Lung (tissue), 12 donors: ENCODE measurements around the gene SPAG9. TPM values are rescaled to one million over a fixed set of nuclear protein-coding genes. Genes with fewer than 3 reads are reported as not detected.

Experiments used
- ATAC-seq: fragments of 200-7000 bp; cut with Tn5 transposase; one replicate; pipeline ENCODE4 v1.9.1; 2020; ENCODE audit warnings: moderate number of reproducible peaks; ENCODE audit not compliant: insufficient read depth, low FRiP score
- DNase-seq, 3 donors: peaks; one replicate each; pipeline ENCODE4 v3.0.0-alpha.2; 2013 to 2017
- H3K27ac ChIP-seq, 2 donors: one replicate each; pipeline ENCODE4 v1.5.1; 2013; ENCODE audit warnings: mild to moderate bottlenecking in 2 of 2, moderate library complexity in 2 of 2, control low read depth in 1 of 2, inconsistent platforms in 1 of 2, low read depth in 1 of 2, low read length in 1 of 2
- H3K27me3 ChIP-seq, 3 donors: one replicate each; pipeline ENCODE4 v1.5.1; 2013; ENCODE audit warnings: low read length in 2 of 3; ENCODE audit not compliant: control insufficient read depth in 3 of 3, insufficient read depth in 3 of 3
- H3K36me3 ChIP-seq, 4 donors: one replicate each; pipeline ENCODE4 v1.5.1; 2013; ENCODE audit warnings: low read length in 4 of 4, mild to moderate bottlenecking in 1 of 4, moderate library complexity in 1 of 4; ENCODE audit not compliant: control insufficient read depth in 4 of 4, insufficient read depth in 4 of 4
- H3K4me1 ChIP-seq, 5 donors: one replicate each; pipeline ENCODE4 v1.5.1; 2013; ENCODE audit warnings: low read length in 5 of 5, mild to moderate bottlenecking in 2 of 5, moderate library complexity in 1 of 5; ENCODE audit not compliant: control insufficient read depth in 5 of 5, insufficient read depth in 5 of 5
- H3K4me3 ChIP-seq: one replicate; pipeline ENCODE4 v1.5.1; 2013; ENCODE audit warnings: mild to moderate bottlenecking, control low read depth, moderate library complexity
- H3K9ac ChIP-seq, 2 donors: one replicate each; pipeline ENCODE4 v1.5.1; 2013; ENCODE audit warnings: low read length in 2 of 2, control low read depth in 1 of 2; ENCODE audit not compliant: insufficient read depth in 1 of 2
- H3K9me3 ChIP-seq, 4 donors: one replicate each; pipeline ENCODE4 v1.5.1; 2013; ENCODE audit warnings: low read length in 3 of 4, mild to moderate bottlenecking in 1 of 4, moderate library complexity in 1 of 4; ENCODE audit not compliant: control insufficient read depth in 4 of 4, insufficient read depth in 3 of 4
- WGBS, 2 donors: extraction: QIAGEN DNeasy Blood & Tissue Kit; methylation state at CpG; one replicate each; pipeline ENCODE4 v1.1.7; 2013; 5-methylcytosine and 5-hydroxymethylcytosine counted together
- polyA plus RNA-seq, 2 donors: library from polyadenylated mRNA; stranded (reverse); fragments of 200-250 nt; gene quantifications; one replicate each; pipeline ENCODE4 v1.2.1, GENCODE V29; 2013
- total RNA-seq, 2 donors: library from RNA; depleted of rRNA in 1 of 2; stranded (reverse); fragments of >200 nt in 1 of 2; gene quantifications; one replicate each; pipeline ENCODE4 v1.2.1, GENCODE V29; 2014 to 2021
- TF ChIP-seq, protein P1 (sequence below): IDR thresholded peaks from 2 replicates; pipeline ENCODE4 v1.5.1; 2012; ENCODE audit warnings: mild to moderate bottlenecking; ENCODE audit errors: control extremely low read depth, extremely low read depth
- donor health status: control.
- donor health status: control.
- donor health status: Bipolar disorder and iron deficiency.
- donor health status: healthy.
- donor health status: DM: yes; HTN: yes; CAD: no.

The SPAG9 gene
- total and polyA plus RNA-seq, 4 donors: 37.2 to 174 (median 75.2) TPM

DNA sequence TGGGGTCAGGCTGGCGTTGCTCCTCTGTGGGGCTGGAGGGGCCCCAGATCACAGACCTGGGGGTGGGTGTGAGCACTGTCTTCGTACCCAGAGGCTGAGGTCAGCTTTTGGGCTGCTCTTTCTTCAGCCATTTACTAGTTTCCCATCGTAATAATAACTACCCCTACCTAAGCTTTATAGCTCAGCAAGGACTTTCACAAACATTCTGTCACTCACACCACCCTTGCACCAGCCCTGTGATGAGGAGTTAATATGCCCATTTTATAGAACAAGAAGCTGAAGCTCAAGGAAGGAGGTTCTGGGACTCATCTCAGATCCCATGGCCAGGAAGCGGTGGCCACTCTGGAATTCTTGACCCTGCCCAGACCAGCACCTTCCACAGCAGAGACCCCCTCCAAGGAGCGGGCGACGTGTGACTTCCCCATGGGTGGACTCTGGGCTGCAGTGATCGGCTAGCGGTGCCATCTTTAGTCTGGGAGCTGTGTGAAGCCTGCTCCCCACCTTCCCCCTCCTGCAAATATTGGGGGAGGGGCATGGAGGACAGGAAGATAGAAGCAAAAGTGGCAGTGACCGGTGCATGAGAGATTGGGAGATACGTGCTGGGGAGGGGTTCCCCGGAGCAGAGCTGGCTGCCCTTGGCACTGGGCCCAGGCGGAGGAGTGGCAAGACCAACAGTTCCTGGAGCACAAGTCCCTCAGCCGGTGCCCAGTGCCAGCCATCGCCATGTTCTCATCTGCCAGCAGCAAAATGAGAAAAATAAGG, 172.7 kb downstream of the SPAG9 start:
- no peak overlapping the region for H3K9ac ChIP-seq
- no peaks in the 10 kb centered on the region for H3K36me3 ChIP-seq
- no peak overlapping the region for H3K4me3 ChIP-seq
- no peak overlapping the region for H3K27ac ChIP-seq
- no peaks in the 10 kb centered on the region for H3K27me3 ChIP-seq
- no peaks in the 10 kb centered on the region for H3K9me3 ChIP-seq
- peaks cover 0 to 38% (median 12%) of the 10 kb centered on the region in 5 donors for H3K4me1 ChIP-seq
- TF ChIP-seq, protein P1, sequence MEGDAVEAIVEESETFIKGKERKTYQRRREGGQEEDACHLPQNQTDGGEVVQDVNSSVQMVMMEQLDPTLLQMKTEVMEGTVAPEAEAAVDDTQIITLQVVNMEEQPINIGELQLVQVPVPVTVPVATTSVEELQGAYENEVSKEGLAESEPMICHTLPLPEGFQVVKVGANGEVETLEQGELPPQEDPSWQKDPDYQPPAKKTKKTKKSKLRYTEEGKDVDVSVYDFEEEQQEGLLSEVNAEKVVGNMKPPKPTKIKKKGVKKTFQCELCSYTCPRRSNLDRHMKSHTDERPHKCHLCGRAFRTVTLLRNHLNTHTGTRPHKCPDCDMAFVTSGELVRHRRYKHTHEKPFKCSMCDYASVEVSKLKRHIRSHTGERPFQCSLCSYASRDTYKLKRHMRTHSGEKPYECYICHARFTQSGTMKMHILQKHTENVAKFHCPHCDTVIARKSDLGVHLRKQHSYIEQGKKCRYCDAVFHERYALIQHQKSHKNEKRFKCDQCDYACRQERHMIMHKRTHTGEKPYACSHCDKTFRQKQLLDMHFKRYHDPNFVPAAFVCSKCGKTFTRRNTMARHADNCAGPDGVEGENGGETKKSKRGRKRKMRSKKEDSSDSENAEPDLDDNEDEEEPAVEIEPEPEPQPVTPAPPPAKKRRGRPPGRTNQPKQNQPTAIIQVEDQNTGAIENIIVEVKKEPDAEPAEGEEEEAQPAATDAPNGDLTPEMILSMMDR: no peak
- ATAC-seq: no peak
- DNase-seq: peak; percentile 37 to 70 (median 60)
- whole genome bisulfite sequencing, 2 donors: 55 to 57% methylated on average over 15 of the region's 15 CpGs

DNA sequence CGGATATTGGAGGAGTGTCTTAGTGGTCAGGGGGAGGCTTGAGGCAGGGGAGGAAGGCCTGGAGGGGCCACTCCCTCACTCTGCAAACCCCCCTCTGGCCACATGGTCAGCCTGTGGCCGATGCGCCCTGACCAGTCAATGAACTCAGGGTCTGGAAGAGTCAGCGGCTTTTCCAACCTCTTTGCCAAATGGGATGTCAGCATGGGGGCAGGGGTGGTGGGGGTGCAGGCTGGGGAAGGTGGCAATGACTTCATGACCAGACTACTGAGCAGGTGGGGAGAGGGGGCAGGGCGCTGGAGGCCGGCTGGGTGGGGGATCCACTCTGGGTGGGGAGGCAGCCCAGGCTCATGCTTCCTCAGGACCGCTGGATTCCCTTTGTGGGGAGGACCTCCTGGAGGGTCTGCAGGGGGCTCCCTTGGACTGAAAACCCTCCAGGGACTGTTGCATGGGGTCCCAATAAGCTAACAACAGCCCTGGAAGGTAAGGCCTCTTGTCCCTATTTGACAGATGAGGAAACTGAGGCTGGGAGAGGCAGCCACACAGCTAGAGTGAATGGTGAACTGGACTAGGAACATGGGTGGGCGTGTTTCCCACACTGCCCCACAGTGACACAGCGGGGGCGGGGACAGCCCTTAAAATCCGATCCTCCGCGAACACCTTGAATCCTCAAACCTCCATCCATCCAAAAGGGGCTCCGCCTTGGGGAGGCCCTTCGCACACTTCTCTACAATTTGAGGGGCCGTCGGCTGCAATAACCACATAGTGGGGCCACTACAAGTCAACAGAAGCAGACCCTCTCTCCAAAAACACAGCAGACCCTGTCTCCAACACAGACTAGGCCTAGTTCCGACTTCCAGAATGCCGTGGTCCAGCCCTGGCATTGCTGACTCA, 173.5 kb downstream of the SPAG9 start:
- ATAC-seq (no peak), DNase-seq (no peak)
- WGBS, 2 donors: 88 to 95% methylated on average over 19 of the region's 19 CpGs
- no peak overlapping the region for H3K4me3 ChIP-seq
- no peak overlapping the region for H3K9ac ChIP-seq
- TF ChIP-seq, protein P1: no peak
- no peaks in the 10 kb centered on the region for H3K27me3 ChIP-seq
- H3K36me3 ChIP-seq: no peaks in the 10 kb centered on the region
- peaks cover 0 to 38% (median 12%) of the 10 kb centered on the region in 5 donors for H3K4me1 ChIP-seq
- H3K27ac ChIP-seq: no peak overlapping the region
- no peaks in the 10 kb centered on the region for H3K9me3 ChIP-seq

DNA sequence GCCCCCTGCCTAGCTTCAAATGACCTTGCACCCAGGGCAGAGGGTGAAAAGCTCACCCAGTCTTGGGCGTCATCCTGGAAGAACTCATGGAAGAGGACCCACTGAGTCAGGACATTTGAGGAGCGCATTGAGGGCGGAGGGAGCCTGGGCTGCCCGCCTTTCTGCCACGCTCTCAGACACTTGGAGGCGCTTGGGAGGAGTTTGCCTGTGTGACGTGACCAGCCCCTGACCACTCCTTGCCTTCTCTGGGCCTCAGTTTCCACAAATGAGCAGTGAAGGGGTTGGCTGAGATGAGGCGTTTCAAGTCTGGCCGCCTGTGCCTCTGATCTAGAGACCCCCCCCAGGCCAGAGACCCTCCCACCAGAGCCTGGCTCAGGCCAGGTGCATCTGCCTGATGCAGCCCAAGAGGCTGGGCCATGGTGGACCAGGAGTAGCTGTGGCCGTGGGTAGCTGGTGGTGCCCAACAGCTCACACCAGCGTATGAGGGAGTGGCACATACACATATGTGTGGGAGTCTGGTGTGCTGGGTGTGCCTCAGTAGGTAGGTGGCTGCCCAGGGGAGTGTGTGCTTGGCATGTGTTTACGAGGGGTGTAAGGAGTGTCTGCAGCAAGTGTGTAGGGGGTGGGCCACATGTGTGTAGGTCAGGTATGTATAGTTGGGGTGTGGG, 174.3 kb downstream of the SPAG9 start:
- ATAC-seq: no peak
- no peak for DNase-seq

More for the DNA sequence above, 174.3 kb downstream of the SPAG9 start:
- H3K27ac ChIP-seq: no peak overlapping the region
- TF ChIP-seq, protein P1: no peak
- no peak overlapping the region for H3K4me3 ChIP-seq
- no peaks in the 10 kb centered on the region for H3K27me3 ChIP-seq
- no peak overlapping the region for H3K9ac ChIP-seq
- peaks cover 0 to 38% (median 12%) of the 10 kb centered on the region in 5 donors for H3K4me1 ChIP-seq
- H3K9me3 ChIP-seq: no peaks in the 10 kb centered on the region
- WGBS, 2 donors: 96% methylated on average over 12 of the region's 12 CpGs
- no peaks in the 10 kb centered on the region for H3K36me3 ChIP-seq
